Astrocyte (in vitro differentiated cells and primary cell): Measurements from ENCODE around the gene EXOC3.

ENCODE experiments used
- CTCF ChIP-seq: IDR thresholded peaks from 2 replicates; pipeline ENCODE4 v1.5.1; 2011; ENCODE audit warnings: low read depth, mild to moderate bottlenecking, inconsistent platforms, low read length, moderate library complexity; ENCODE audit not compliant: insufficient read depth
- EZH2 ChIP-seq: IDR thresholded peaks from 2 replicates; pipeline ENCODE4 v1.6.1; 2012; ENCODE audit warnings: mild to moderate bottlenecking, low read length, inconsistent platforms; ENCODE audit not compliant: insufficient read depth

DNA sequence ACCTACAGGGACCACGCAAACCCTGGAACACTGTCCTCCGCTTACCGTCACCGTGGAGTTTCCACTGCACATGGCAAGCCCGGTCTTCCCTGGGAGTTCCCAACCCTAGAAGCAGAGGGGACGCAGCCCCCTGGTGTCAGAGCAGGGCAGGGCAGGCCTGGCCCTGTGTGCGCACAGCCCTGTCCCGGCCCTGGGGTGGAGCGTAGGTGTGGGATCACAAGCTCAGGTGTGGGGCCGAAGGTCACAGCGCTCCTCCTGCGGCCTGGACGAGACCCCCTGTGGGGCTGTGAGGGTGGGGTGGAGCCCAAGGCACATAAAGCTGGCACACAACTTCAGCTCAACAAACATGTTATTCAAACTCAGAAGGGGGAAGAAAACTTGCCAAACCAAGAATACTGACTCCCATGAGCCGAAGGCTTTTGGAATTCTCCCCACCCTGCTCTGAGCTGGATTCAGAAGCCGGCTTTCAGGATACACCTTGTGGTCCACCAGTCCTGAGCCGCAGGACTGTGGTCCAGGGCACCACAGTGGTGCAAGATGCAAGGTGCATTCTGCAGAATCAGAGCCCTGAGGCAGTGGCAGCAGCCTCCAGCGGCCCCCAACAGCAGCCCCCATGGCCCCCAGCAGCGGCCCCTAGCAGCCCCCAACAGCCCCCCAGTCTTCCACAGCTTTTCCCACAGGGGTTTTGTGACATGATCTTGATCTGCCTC lies 11.8 kb upstream of the EXOC3 start:
- TF ChIP-seq EZH2 (no peak), CTCF (peak; percentile 53)
